ENCODE results near the gene TRIM5.
"Not testable (repeated sequence)": the region's sequence is repeated elsewhere in the genome, so short reads cannot be mapped to it uniquely, and the experiment has no call there.

The TRIM5 gene

GRCh38 chr11:5684646-5685362 lies at the start of gene TRIM5:
Gene TRIM5 (minus strand): TSS chr11:5685074. CDS start chr11:5680177, 4,897 bp downstream.
- DNase-seq (ENCODE audit: low read depth in 2 of 2): peak; percentile 93 to 94

- no peak for DNase-seq (ENCODE audit: low read depth in 2 of 2)
Measured at GRCh38 chr11:5727691-5728090, 42.8 kb upstream of the TRIM5 start.

GRCh38 chr11:5726351-5726750 lies 41.5 kb upstream of the TRIM5 start:
- DNase-seq (ENCODE audit: low read depth in 2 of 2): no peak

- DNase-seq (ENCODE audit: low read depth in 2 of 2): no peak
Measured at GRCh38 chr11:5722622-5723021, 37.7 kb upstream of the TRIM5 start.

- DNase-seq (ENCODE audit: low read depth in 2 of 2): no peak
Measured at GRCh38 chr11:5719703-5720495, 35.0 kb upstream of the TRIM5 start.

GRCh38 chr11:5716518-5716917 lies 31.6 kb upstream of the TRIM5 start:
- DNase-seq (ENCODE audit: low read depth in 2 of 2): not testable (repeated sequence)

- no peak for DNase-seq (ENCODE audit: low read depth in 2 of 2)
Measured at GRCh38 chr11:5713695-5714094, 28.8 kb upstream of the TRIM5 start.

GRCh38 chr11:5712507-5712906 lies 27.6 kb upstream of the TRIM5 start:
- no peak for DNase-seq (ENCODE audit: low read depth in 2 of 2)

- DNase-seq (ENCODE audit: low read depth in 2 of 2): no peak
Measured at GRCh38 chr11:5705688-5706087, 20.8 kb upstream of the TRIM5 start.

- DNase-seq (ENCODE audit: low read depth in 2 of 2): no peak
Measured at GRCh38 chr11:5703741-5704536, 19.1 kb upstream of the TRIM5 start.

- DNase-seq (ENCODE audit: low read depth in 2 of 2): no peak
Measured at GRCh38 chr11:5701055-5701577, 16.2 kb upstream of the TRIM5 start.

GRCh38 chr11:5700421-5701054 lies 15.7 kb upstream of the TRIM5 start:
- no peak for DNase-seq (ENCODE audit: low read depth in 2 of 2)

GRCh38 chr11:5698281-5698680 lies 13.4 kb upstream of the TRIM5 start:
- DNase-seq (ENCODE audit: low read depth in 2 of 2): no peak

GRCh38 chr11:5696210-5696609 lies 11.3 kb upstream of the TRIM5 start:
- no peak for DNase-seq (ENCODE audit: low read depth in 2 of 2)

GRCh38 chr11:5695580-5695979 lies 10.7 kb upstream of the TRIM5 start:
- DNase-seq (ENCODE audit: low read depth in 2 of 2): no peak

- no peak for DNase-seq (ENCODE audit: low read depth in 2 of 2)
Measured at GRCh38 chr11:5694642-5695041, 9.8 kb upstream of the TRIM5 start.

GRCh38 chr11:5691964-5692361 lies 7.1 kb upstream of the TRIM5 start:
- DNase-seq (ENCODE audit: low read depth in 2 of 2): no peak

- not testable (repeated sequence) for DNase-seq (ENCODE audit: low read depth in 2 of 2)
Measured at GRCh38 chr11:5691238-5691963, 6.5 kb upstream of the TRIM5 start.

GRCh38 chr11:5690736-5691135 lies 5.9 kb upstream of the TRIM5 start:
- DNase-seq (ENCODE audit: low read depth in 2 of 2): no peak

- DNase-seq (ENCODE audit: low read depth in 2 of 2): no peak
Measured at GRCh38 chr11:5690216-5690615, 5.3 kb upstream of the TRIM5 start.

- peak; percentile 25 to 41 for DNase-seq (ENCODE audit: low read depth in 2 of 2)
Measured at GRCh38 chr11:5689551-5689983, 4.7 kb upstream of the TRIM5 start, which contains the start of gene TRIM22. Gene TRIM22 (plus strand): TSS chr11:5689790. CDS start chr11:5696233, 6,443 bp downstream.
